Lower leg skin (tissue), 3 donors: Measurements from ENCODE around the gene BDKRB2.

Experiments used
- POLR2A ChIP-seq, 2 donors: fragments of 450-650 bp; IDR thresholded peaks; one replicate each; pipeline ENCODE4 v1.6.1; 2016 to 2017; ENCODE audit warnings: antibody characterized with exemption in 2 of 2, mild to moderate bottlenecking in 1 of 2, moderate library complexity in 1 of 2
- TF ChIP-seq, protein P1 (sequence below), 3 donors: fragments of 450-650 bp; IDR thresholded peaks; one replicate each; pipeline ENCODE4 v1.5.1; 2016; ENCODE audit warnings: antibody characterized with exemption in 3 of 3, mild to moderate bottlenecking in 3 of 3, moderate library complexity in 2 of 3

DNA sequence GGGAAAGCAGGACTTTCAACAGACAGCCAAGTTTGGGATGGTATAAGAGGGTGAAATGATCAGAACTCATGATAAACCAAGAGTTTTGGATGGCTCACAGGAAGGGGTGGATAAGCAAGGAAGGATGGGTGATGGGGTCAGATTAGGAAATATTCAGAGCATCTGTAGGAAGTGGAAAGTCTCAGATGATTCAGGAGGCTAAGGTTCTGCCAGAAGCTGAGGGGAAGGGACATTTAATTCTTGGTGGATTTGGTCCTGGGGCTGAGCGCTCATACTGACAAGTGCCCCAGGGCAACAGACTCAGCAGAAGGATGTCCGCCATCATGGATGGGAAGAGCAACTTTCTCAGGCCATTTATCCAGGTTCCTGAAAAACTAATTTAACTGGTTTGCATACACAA, 28.4 kb upstream of the BDKRB2 start:
- TF ChIP-seq, protein P1, sequence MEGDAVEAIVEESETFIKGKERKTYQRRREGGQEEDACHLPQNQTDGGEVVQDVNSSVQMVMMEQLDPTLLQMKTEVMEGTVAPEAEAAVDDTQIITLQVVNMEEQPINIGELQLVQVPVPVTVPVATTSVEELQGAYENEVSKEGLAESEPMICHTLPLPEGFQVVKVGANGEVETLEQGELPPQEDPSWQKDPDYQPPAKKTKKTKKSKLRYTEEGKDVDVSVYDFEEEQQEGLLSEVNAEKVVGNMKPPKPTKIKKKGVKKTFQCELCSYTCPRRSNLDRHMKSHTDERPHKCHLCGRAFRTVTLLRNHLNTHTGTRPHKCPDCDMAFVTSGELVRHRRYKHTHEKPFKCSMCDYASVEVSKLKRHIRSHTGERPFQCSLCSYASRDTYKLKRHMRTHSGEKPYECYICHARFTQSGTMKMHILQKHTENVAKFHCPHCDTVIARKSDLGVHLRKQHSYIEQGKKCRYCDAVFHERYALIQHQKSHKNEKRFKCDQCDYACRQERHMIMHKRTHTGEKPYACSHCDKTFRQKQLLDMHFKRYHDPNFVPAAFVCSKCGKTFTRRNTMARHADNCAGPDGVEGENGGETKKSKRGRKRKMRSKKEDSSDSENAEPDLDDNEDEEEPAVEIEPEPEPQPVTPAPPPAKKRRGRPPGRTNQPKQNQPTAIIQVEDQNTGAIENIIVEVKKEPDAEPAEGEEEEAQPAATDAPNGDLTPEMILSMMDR (IDR thresholded peaks at IDR 0.05): no peak
- TF ChIP-seq POLR2A (IDR thresholded peaks at IDR 0.05): no peak
